HEK293T (cell line): ENCODE data around the gene RGL2.

Experiments used
- ELF4 ChIP-seq: fragments of 450-650 bp; IDR thresholded peaks from 2 replicates; pipeline ENCODE4 v1.6.1; 2017; ENCODE audit warnings: antibody characterized with exemption
- FOXA1 ChIP-seq: fragments of 450-650 bp; IDR thresholded peaks from 2 replicates; pipeline ENCODE4 v1.6.1; 2016; ENCODE audit warnings: mild to moderate bottlenecking
- FOXM1 ChIP-seq: fragments of 450-650 bp; IDR thresholded peaks from 2 replicates; pipeline ENCODE4 v1.6.1; 2017; ENCODE audit warnings: mild to moderate bottlenecking, borderline replicate concordance
- LEF1 ChIP-seq: fragments of 450-650 bp; IDR thresholded peaks from 2 replicates; pipeline ENCODE4 v1.6.1; 2017; ENCODE audit warnings: mild to moderate bottlenecking, borderline replicate concordance
- PKNOX1 ChIP-seq: fragments of 450-650 bp; IDR thresholded peaks from 2 replicates; pipeline ENCODE4 v1.6.1; 2016
- SUZ12 ChIP-seq: fragments of 450-650 bp; IDR thresholded peaks from 2 replicates; pipeline ENCODE4 v1.6.1; 2016; ENCODE audit warnings: mild to moderate bottlenecking

GRCh38 chr6:33344701-33345697 is 46.3 kb upstream of the RGL2 start:
- TF ChIP-seq ELF4 (no peak), FOXA1 (no peak), PKNOX1 (no peak), FOXM1 (no peak), SUZ12 (no peak), LEF1 (no peak)
